ENCODE data around the gene SDK1. TPM values are rescaled to one million over a fixed set of nuclear protein-coding genes. Genes with fewer than 3 reads are reported as not detected.
A peak's percentile ranks its signal among the peaks of the same experiment; 100 is the strongest.

SDK1 gene
- total RNA-seq, 3 donors from 2014 or later (not counting 1 experiment from before 2014, with no cell fraction given), result 0.05 to 0.11 TPM; not detected in 1

DNA sequence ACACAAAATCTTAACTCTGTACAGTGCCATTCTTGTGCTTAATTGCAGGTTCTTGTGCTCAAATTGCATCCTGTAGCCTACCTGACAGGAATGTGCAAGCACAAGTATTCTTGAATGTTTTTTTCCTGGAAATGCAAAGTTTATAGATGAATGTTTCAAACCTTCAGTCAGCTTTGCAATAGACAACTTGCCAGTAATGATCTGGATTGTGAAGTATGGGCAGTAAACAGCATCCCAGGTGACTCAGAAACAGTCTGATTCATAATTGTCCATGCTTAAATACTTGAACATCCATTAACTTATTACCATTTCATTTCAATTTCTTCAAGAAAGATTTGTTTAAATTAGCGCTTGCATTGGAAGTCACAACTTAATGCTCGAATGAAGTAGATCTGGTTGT is 347.2 kb downstream of the SDK1 start:
- Mint-ChIP-seq H3K27me3 (ENCODE audit: low read depth in 2 of 2) (peaks cover 23 to 26% of the 10 kb centered on the region in 2 donors), H3K4me3 (no peak overlapping the region), H3K36me3 (no peaks in the 10 kb centered on the region), H3K27ac (no peak overlapping the region), H3K4me1 (no peaks in the 10 kb centered on the region), H3K9me3 (no peaks in the 10 kb centered on the region)
- Histone ChIP-seq H3K27ac (ENCODE audit: low read length) (no peak overlapping the region), H3K4me1 (ENCODE audit: control insufficient read depth, insufficient read depth, low read length) (no peaks in the 10 kb centered on the region), H3K27me3 (ENCODE audit: control insufficient read depth, insufficient read depth, low read length) (no peaks in the 10 kb centered on the region), H3K36me3 (ENCODE audit: control insufficient read depth, insufficient read depth, low read length) (no peaks in the 10 kb centered on the region), H3K9me3 (ENCODE audit: control insufficient read depth, insufficient read depth, low read length) (no peaks in the 10 kb centered on the region), H3K4me3 (ENCODE audit: low read length) (no peak overlapping the region)
- ATAC-seq (no peak), DNase-seq (no peak)
- WGBS (ENCODE audit: insufficient coverage), result 95% methylated on average over 2 of the region's 2 CpGs
- intact Hi-C loops (cut with micrococcal nuclease), result no loop called here
- TF ChIP-seq, protein P1, sequence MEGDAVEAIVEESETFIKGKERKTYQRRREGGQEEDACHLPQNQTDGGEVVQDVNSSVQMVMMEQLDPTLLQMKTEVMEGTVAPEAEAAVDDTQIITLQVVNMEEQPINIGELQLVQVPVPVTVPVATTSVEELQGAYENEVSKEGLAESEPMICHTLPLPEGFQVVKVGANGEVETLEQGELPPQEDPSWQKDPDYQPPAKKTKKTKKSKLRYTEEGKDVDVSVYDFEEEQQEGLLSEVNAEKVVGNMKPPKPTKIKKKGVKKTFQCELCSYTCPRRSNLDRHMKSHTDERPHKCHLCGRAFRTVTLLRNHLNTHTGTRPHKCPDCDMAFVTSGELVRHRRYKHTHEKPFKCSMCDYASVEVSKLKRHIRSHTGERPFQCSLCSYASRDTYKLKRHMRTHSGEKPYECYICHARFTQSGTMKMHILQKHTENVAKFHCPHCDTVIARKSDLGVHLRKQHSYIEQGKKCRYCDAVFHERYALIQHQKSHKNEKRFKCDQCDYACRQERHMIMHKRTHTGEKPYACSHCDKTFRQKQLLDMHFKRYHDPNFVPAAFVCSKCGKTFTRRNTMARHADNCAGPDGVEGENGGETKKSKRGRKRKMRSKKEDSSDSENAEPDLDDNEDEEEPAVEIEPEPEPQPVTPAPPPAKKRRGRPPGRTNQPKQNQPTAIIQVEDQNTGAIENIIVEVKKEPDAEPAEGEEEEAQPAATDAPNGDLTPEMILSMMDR (IDR thresholded peaks at IDR 0.05), result no peak

DNA sequence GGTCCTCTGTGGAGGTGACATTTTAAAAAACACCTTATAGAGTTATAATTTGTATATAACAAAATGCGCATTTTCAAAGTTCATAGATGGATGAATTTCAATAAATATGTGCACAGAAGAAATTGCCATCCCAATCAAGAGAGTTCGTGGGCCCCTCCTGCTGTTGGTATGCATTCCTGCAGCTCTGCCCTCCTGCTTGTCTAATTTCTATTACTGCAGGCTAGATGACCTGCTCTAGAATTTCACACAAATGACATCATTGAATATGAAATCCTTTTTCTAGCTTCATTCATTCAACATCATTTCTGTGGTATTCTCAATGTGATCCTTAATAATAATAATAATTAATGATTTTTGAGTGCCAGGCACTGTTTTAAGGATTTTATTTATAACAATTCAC is 348.2 kb downstream of the SDK1 start:
- Histone ChIP-seq H3K9me3 (ENCODE audit: control insufficient read depth, insufficient read depth, low read length) (no peaks in the 10 kb centered on the region), H3K4me3 (ENCODE audit: low read length) (no peak overlapping the region), H3K36me3 (ENCODE audit: control insufficient read depth, insufficient read depth, low read length) (no peaks in the 10 kb centered on the region), H3K27me3 (ENCODE audit: control insufficient read depth, insufficient read depth, low read length) (no peaks in the 10 kb centered on the region), H3K4me1 (ENCODE audit: control insufficient read depth, insufficient read depth, low read length) (no peaks in the 10 kb centered on the region), H3K27ac (ENCODE audit: low read length) (no peak overlapping the region)
- H3K4me1 Mint-ChIP-seq, result no peaks in the 10 kb centered on the region
- H3K36me3 Mint-ChIP-seq, result no peaks in the 10 kb centered on the region
- DNase-seq (peak in 1 of 2 donors; percentile 12), ATAC-seq (no peak)
- 83% methylated on average over 2 of the region's 2 CpGs for WGBS (ENCODE audit: insufficient coverage)
- no peak overlapping the region for H3K4me3 Mint-ChIP-seq
- no peak overlapping the region for H3K27ac Mint-ChIP-seq
- peaks cover 24 to 30% of the 10 kb centered on the region in 2 donors for H3K27me3 Mint-ChIP-seq (ENCODE audit: low read depth in 2 of 2)
- TF ChIP-seq, protein P1 (IDR thresholded peaks at IDR 0.05), result no peak
- no peaks in the 10 kb centered on the region for H3K9me3 Mint-ChIP-seq
- intact Hi-C loops (cut with micrococcal nuclease), result no loop called here

DNA sequence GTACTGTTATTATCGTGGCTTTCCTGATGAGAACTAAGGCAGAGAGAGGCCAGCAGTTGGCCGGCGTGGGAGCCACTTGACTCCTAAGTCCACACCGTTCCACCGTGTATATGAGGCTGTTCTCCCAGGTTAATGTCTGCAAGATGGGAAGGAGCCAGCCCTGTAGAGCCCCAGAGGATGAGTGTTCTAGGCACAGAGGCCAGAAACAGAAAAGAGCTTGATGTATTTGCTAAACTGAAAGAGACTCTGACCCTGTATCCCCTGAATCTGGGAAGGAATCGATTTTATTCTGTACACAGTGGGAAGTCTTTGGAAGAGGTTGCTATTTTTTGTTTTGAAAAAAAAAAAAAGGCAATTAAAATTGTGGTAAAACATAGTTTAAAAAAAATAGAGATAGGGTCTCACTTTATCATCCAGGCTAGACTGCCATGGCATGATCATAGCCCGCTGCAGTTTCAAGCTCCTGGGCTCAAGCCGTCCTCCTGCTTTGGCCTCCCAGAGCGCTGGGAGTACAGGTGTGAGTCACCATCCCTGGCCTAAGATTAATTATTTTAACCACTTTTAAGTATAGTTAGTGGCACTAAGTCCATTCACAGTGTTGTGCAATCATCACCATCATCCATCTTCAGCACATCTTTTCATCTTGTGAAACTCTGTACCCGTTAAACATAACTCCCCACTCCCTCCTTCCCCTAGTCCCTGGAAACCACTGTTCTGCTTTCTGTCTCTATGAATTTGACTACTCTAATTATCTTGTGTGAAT is 348.8 kb downstream of the SDK1 start:
- Mint-ChIP-seq H3K27me3 (ENCODE audit: low read depth in 2 of 2) (peaks cover 24 to 30% of the 10 kb centered on the region in 2 donors), H3K4me1 (no peaks in the 10 kb centered on the region), H3K9me3 (no peaks in the 10 kb centered on the region), H3K36me3 (no peaks in the 10 kb centered on the region), H3K27ac (no peak overlapping the region), H3K4me3 (no peak overlapping the region)
- ATAC-seq (no peak), DNase-seq (no peak)
- H3K36me3 ChIP-seq (ENCODE audit: control insufficient read depth, insufficient read depth, low read length), result no peaks in the 10 kb centered on the region
- H3K4me3 ChIP-seq (ENCODE audit: low read length), result no peak overlapping the region
- 93% methylated on average over 10 of the region's 10 CpGs for WGBS (ENCODE audit: insufficient coverage)
- TF ChIP-seq, protein P1 (IDR thresholded peaks at IDR 0.05), result no peak
- intact Hi-C loops (cut with micrococcal nuclease), result no loop called here
- H3K27me3 ChIP-seq (ENCODE audit: control insufficient read depth, insufficient read depth, low read length), result no peaks in the 10 kb centered on the region
- no peaks in the 10 kb centered on the region for H3K9me3 ChIP-seq (ENCODE audit: control insufficient read depth, insufficient read depth, low read length)
- no peaks in the 10 kb centered on the region for H3K4me1 ChIP-seq (ENCODE audit: control insufficient read depth, insufficient read depth, low read length)
- no peak overlapping the region for H3K27ac ChIP-seq (ENCODE audit: low read length)

DNA sequence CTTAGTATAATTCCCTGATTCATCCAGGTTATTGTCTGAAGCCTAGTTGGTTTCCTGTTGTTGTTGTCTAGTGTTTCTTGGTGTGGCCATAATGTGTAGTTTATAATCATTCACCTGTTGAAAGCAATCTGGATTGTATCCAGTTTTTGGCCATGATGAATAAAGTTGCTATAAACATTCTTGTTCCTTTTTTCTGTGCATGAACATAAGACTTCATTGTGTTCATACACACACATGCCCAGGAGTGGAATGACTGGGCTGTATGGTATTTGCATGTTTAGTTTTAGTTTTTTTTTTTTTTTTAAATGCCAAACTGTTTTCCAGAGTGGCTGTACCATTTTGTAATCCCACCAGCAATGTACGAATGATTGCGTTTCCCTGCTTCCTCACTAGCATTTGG is 349.8 kb downstream of the SDK1 start:
- Mint-ChIP-seq H3K4me1 (no peaks in the 10 kb centered on the region), H3K4me3 (no peak overlapping the region), H3K27ac (no peak overlapping the region), H3K9me3 (no peaks in the 10 kb centered on the region), H3K36me3 (no peaks in the 10 kb centered on the region), H3K27me3 (ENCODE audit: low read depth in 2 of 2) (peaks cover 24 to 30% of the 10 kb centered on the region in 2 donors)
- Histone ChIP-seq H3K27me3 (ENCODE audit: control insufficient read depth, insufficient read depth, low read length) (no peaks in the 10 kb centered on the region), H3K36me3 (ENCODE audit: control insufficient read depth, insufficient read depth, low read length) (no peaks in the 10 kb centered on the region), H3K4me1 (ENCODE audit: control insufficient read depth, insufficient read depth, low read length) (no peaks in the 10 kb centered on the region), H3K4me3 (ENCODE audit: low read length) (no peak overlapping the region), H3K9me3 (ENCODE audit: control insufficient read depth, insufficient read depth, low read length) (no peaks in the 10 kb centered on the region), H3K27ac (ENCODE audit: low read length) (no peak overlapping the region)
- DNase-seq, result no peak
- intact Hi-C loops (cut with micrococcal nuclease), result no loop called here
- no peak for ATAC-seq
- 100% methylated on average over 1 of the region's 2 CpGs for WGBS (ENCODE audit: insufficient coverage)
- TF ChIP-seq, protein P1 (IDR thresholded peaks at IDR 0.05), result no peak
